SK-N-SH (cell line): ENCODE results near the gene EIF2B5. TPM values are rescaled to one million over a fixed set of nuclear protein-coding genes. Genes with fewer than 3 reads are reported as not detected.
A peak's percentile ranks its signal among the peaks of the same experiment; 100 is the strongest.

Experiments
- CTCF ChIA-PET: fragments of 300-600, 350-600 bp; formaldehyde crosslinking; extraction: SDS; loops from one replicate; lab custom pipeline; 2021; lab: Yijun Ruan, JAX
- POLR2A ChIA-PET: fragments of 350-600 bp; sonication (Branson Sonifier 250); formaldehyde crosslinking; extraction: SDS; loops from one replicate; lab custom pipeline; 2020; ENCODE audit warnings: antibody characterized with exemption, inconsistent platforms; lab: Yijun Ruan, JAX
- DNase-seq: peaks from one replicate; pipeline ENCODE4 v3.0.0; 2012
- H2AFZ ChIP-seq: fragments of 200-600 bp; sonication (generic); 2 replicates; pipeline ENCODE4 v1.8.1; 2016; ENCODE audit warnings: antibody characterized with exemption, mild to moderate bottlenecking, low read depth
- H3F3A ChIP-seq: fragments of 200-600 bp; sonication (generic); replicated peaks from 2 replicates; pipeline ENCODE3; 2016; ENCODE audit warnings: antibody characterized with exemption, mild to moderate bottlenecking; ENCODE audit not compliant: insufficient read depth
- H3K27ac ChIP-seq, 2 experiments: fragments of 200-500 bp in 1 of 2; fragments of 200-600 bp in 1 of 2; sonication (Bioruptor generic) in 1 of 2; sonication (generic), shearing (Covaris generic) in 1 of 2; 2 replicates each; pipeline versions ENCODE4 v1.5.1 to v1.6.1; 2014 to 2016; ENCODE audit warnings: low read depth in 2 of 2, inconsistent platforms in 1 of 2, low read length in 1 of 2, mild to moderate bottlenecking in 1 of 2, mixed read lengths in 1 of 2
- H3K27me3 ChIP-seq: fragments of 200-600 bp; sonication (generic), shearing (Covaris generic); 2 replicates; pipeline ENCODE4 v1.6.1; 2016; ENCODE audit warnings: mixed run types; ENCODE audit not compliant: insufficient read depth
- H3K36me3 ChIP-seq, 2 experiments: fragments of 200-500 bp in 1 of 2; fragments of 200-600 bp in 1 of 2; sonication (Bioruptor generic) in 1 of 2; sonication (generic) in 1 of 2; replicated peaks in 1 of 2; 2 replicates each; pipeline versions ENCODE3 to v1.5.1; 2014 to 2016; ENCODE audit warnings: low read length in 1 of 2, mild to moderate bottlenecking in 1 of 2; ENCODE audit not compliant: insufficient read depth in 2 of 2, control insufficient read depth in 1 of 2
- H3K4me1 ChIP-seq, 2 experiments: fragments of 200-500 bp in 1 of 2; fragments of 200-600 bp in 1 of 2; sonication (Bioruptor generic) in 1 of 2; sonication (generic), shearing (Covaris generic) in 1 of 2; 2 replicates each; pipeline versions ENCODE4 v1.5.1 to v1.6.1; 2014 to 2016; ENCODE audit warnings: low read depth in 1 of 2, low read length in 1 of 2, mixed run types in 1 of 2; ENCODE audit not compliant: insufficient read depth in 2 of 2, control insufficient read depth in 1 of 2
- H3K4me2 ChIP-seq: fragments of 200-600 bp; sonication (generic), shearing (Covaris generic); 2 replicates; pipeline ENCODE4 v1.6.1; 2017; ENCODE audit warnings: mixed run types
- H3K4me3 ChIP-seq, 2 experiments: fragments of 200-500 bp in 1 of 2; fragments of 200-600 bp in 1 of 2; sonication (Bioruptor generic) in 1 of 2; sonication (generic), shearing (Covaris generic) in 1 of 2; 2 replicates each; pipeline versions ENCODE4 v1.5.1 to v1.8.1; 2014 to 2016; ENCODE audit warnings: low read depth in 2 of 2, inconsistent platforms in 1 of 2, low read length in 1 of 2, mild to moderate bottlenecking in 1 of 2, mixed read lengths in 1 of 2, moderate library complexity in 1 of 2
- H3K79me2 ChIP-seq: fragments of 200-600 bp; sonication (generic); 2 replicates; pipeline ENCODE4 v1.8.1; 2017; ENCODE audit warnings: mild to moderate bottlenecking; ENCODE audit not compliant: insufficient read depth
- H3K9ac ChIP-seq: fragments of 200-600 bp; sonication (generic); 2 replicates; pipeline ENCODE4 v1.6.1; 2017; ENCODE audit warnings: mixed run types
- H3K9me2 ChIP-seq: fragments of 200-600 bp; sonication (generic); 2 replicates; pipeline ENCODE4 v1.6.1; 2017; ENCODE audit warnings: mixed run types
- H3K9me3 ChIP-seq: fragments of 200-600 bp; sonication (generic); 2 replicates; pipeline ENCODE4 v1.6.1; 2017; ENCODE audit warnings: mixed run types, mild to moderate bottlenecking, moderate library complexity
- H4K20me1 ChIP-seq: fragments of 200-600 bp; sonication (generic); 2 replicates; pipeline ENCODE4 v1.6.1; 2017; ENCODE audit warnings: mild to moderate bottlenecking, mixed run types; ENCODE audit not compliant: insufficient read depth
- CHD2 ChIP-seq: fragments of 150-350 bp; IDR thresholded peaks from 2 replicates; pipeline ENCODE4 v1.6.1; 2018; ENCODE audit warnings: low read length; ENCODE audit not compliant: partially characterized antibody
- CTCF ChIP-seq: fragments of 200-600 bp; sonication (generic); IDR thresholded peaks from 2 replicates; pipeline ENCODE4 v1.6.1; 2017; ENCODE audit warnings: antibody characterized with exemption, mild to moderate bottlenecking, moderate library complexity
- FOXM1 ChIP-seq: IDR thresholded peaks from 2 replicates; pipeline ENCODE4 v1.4.0; 2012; ENCODE audit warnings: low read depth, mild to moderate bottlenecking
- PBX3 ChIP-seq: IDR thresholded peaks from 2 replicates; pipeline ENCODE4; 2012
- RAD21 ChIP-seq: IDR thresholded peaks from 2 replicates; pipeline ENCODE4 v1.6.1; 2012; ENCODE audit warnings: mild to moderate bottlenecking, low read length
- RCOR1 ChIP-seq: fragments of 150-350 bp; IDR thresholded peaks from 2 replicates; pipeline ENCODE4 v1.6.1; 2017; ENCODE audit warnings: antibody characterized with exemption, low read length
- RFX5 ChIP-seq: IDR thresholded peaks from 2 replicates; pipeline ENCODE4 v1.6.1; 2012; ENCODE audit warnings: mild to moderate bottlenecking, improper control_type of control experiment, low read length
- RXRA ChIP-seq: IDR thresholded peaks from 2 replicates; pipeline ENCODE4 v1.4.0; 2012; ENCODE audit warnings: low read depth, mild to moderate bottlenecking, borderline replicate concordance
- SMC3 ChIP-seq: IDR thresholded peaks from 2 replicates; pipeline ENCODE4 v1.6.1; 2012; ENCODE audit warnings: low read depth, low read length, improper control_type of control experiment
- TAF1 ChIP-seq: IDR thresholded peaks from 2 replicates; pipeline ENCODE4 v1.6.1; 2012; ENCODE audit warnings: low read depth, mild to moderate bottlenecking, low read length, moderate library complexity, borderline replicate concordance
- TEAD4 ChIP-seq: IDR thresholded peaks from 2 replicates; pipeline ENCODE4 v1.4.0; 2012; ENCODE audit warnings: mild to moderate bottlenecking, borderline replicate concordance; ENCODE audit not compliant: insufficient read depth
- ZBTB33 ChIP-seq: IDR thresholded peaks from 2 replicates; pipeline ENCODE4 v1.4.0; 2012; ENCODE audit warnings: low read depth, borderline replicate concordance
- WGBS: methylation state at CpG from one replicate; pipeline ENCODE4 v1.1.6; 2017; ENCODE audit warnings: low lambda C conversion rate; 5-methylcytosine and 5-hydroxymethylcytosine counted together
- polyA plus RNA-seq, 3 experiments: library from polyadenylated mRNA; depleted of rRNA; stranded (reverse); fragments of >200 nt; gene quantifications; 2 replicates each; pipeline ENCODE4 v1.2.3, GENCODE V29; 2012

The EIF2B5 gene
- polyA plus RNA-seq, 1 of the 3 experiments (the other 2 are of a cell fraction), result 46.8 TPM

- TF ChIP-seq PBX3, result no peak
- TF ChIP-seq RAD21, result no peak
- no peak for TF ChIP-seq TAF1
- TF ChIP-seq RXRA, result no peak
- no peak for TF ChIP-seq CHD2
- no peak for TF ChIP-seq TEAD4
- no peak for TF ChIP-seq SMC3
- no peak for TF ChIP-seq ZBTB33
- TF ChIP-seq RFX5, result no peak
- TF ChIP-seq FOXM1, result no peak
- TF ChIP-seq RCOR1, result no peak
Measured at GRCh38 chr3:184144505-184144904, 9.3 kb downstream of the EIF2B5 start (continued).

- Histone ChIP-seq H3K27ac (no peak overlapping the region), H3K4me3 (no peak overlapping the region), H3K9me2 (no peaks in the 10 kb centered on the region), H3K79me2 (peaks cover 14% of the 10 kb centered on the region), H3K4me1 (peaks cover 0 to 2% of the 10 kb centered on the region in 2 experiments; a peak in 1 of 4 replicates), H3K27me3 (no peaks in the 10 kb centered on the region), H4K20me1 (no peaks in the 10 kb centered on the region), H3K9ac (no peak overlapping the region), H3F3A (peaks cover 8% of the 10 kb centered on the region), H3K36me3 (peaks cover 36 to 58% of the 10 kb centered on the region in 2 experiments), H3K9me3 (no peaks in the 10 kb centered on the region), H2AFZ (no peak overlapping the region), H3K4me2 (no peak overlapping the region)
- DNase-seq, result peak; percentile 59
- ChIA-PET POLR2A (interaction anchor here (1.0 to 1.6 kb wide), 2 partner anchors 10 to 142 kb away, joined by 3 to 4 read pairs; partner anchors contain the start of gene EIF2B5), CTCF (interaction anchor here (0.6 to 4.3 kb wide), 19 partner anchors 10 to 255 kb away, joined by 3 to 31 read pairs (median 5); partner anchors contain the start of genes ALG3, CAMK2N2, DVL3 and EEF1AKMT4)
- TF ChIP-seq RAD21, result peak; percentile 67
- TF ChIP-seq SMC3, result peak; percentile 38
- TF ChIP-seq CTCF, result peak; percentile 42
- no peak for TF ChIP-seq RCOR1
- 59% methylated on average over 4 of the region's 4 CpGs for WGBS
Measured at GRCh38 chr3:184145111-184145524, 10.0 kb downstream of the EIF2B5 start.
